ENCODE results near the gene AP4S1. TPM values are rescaled to one million over a fixed set of nuclear protein-coding genes. Genes with fewer than 3 reads are reported as not detected.

Gene AP4S1
- total RNA-seq, 1 donor from 2014 or later = 24.4 TPM

- Mint-ChIP-seq H3K4me3 (no peak overlapping the region), H3K9me3 (peaks cover 7% of the 10 kb centered on the region), H3K36me3 (peaks cover 30% of the 10 kb centered on the region), H3K27ac (no peak overlapping the region), H3K4me1 (no peaks in the 10 kb centered on the region), H3K27me3 (ENCODE audit: insufficient read depth, low read depth) (no peaks in the 10 kb centered on the region)
- Histone ChIP-seq H3K4me3 (no peak overlapping the region), H3K27me3 (no peaks in the 10 kb centered on the region), H3K36me3 (no peaks in the 10 kb centered on the region), H3K27ac (no peak overlapping the region), H3K4me1 (peaks cover 2% of the 10 kb centered on the region), H3K79me2 (ENCODE audit: low read depth) (peaks cover 100% of the 10 kb centered on the region), H3F3A (ENCODE audit: low read depth) (peaks cover 5% of the 10 kb centered on the region), H2AFZ (replicated peaks) (no peak overlapping the region), H3K4me2 (no peak overlapping the region), H3K9ac (no peak overlapping the region), H3K9me3 (ENCODE audit: low read depth) (no peaks in the 10 kb centered on the region), H4K20me1 (ENCODE audit: low read depth) (peaks cover 81% of the 10 kb centered on the region)
- TF ChIP-seq CTCF (IDR thresholded peaks at IDR 0.05) = no peak
- TF ChIP-seq EZH2 (IDR thresholded peaks at IDR 0.05) = no peak
- no peak for TF ChIP-seq EZH2phosphoT487 (IDR thresholded peaks at IDR 0.05)
- no peak for DNase-seq (ENCODE audit: low spot score)
These were observed 18.7 kb upstream of the AP4S1 start for GRCh38 chr14:31006703-31007102.

- Histone ChIP-seq H3K4me3 (no peak overlapping the region), H3K27me3 (no peaks in the 10 kb centered on the region), H3K4me1 (peaks cover 2% of the 10 kb centered on the region), H3F3A (ENCODE audit: low read depth) (peaks cover 5% of the 10 kb centered on the region), H3K79me2 (ENCODE audit: low read depth) (peaks cover 100% of the 10 kb centered on the region), H2AFZ (replicated peaks) (no peak overlapping the region), H3K4me2 (no peak overlapping the region), H3K27ac (no peak overlapping the region), H4K20me1 (ENCODE audit: low read depth) (peaks cover 82% of the 10 kb centered on the region), H3K9ac (no peak overlapping the region), H3K9me3 (ENCODE audit: low read depth) (no peaks in the 10 kb centered on the region), H3K36me3 (no peaks in the 10 kb centered on the region)
- H3K36me3 Mint-ChIP-seq = peaks cover 27% of the 10 kb centered on the region
- H3K27ac Mint-ChIP-seq = no peak overlapping the region
- DNase-seq (ENCODE audit: low spot score) = no peak
- H3K27me3 Mint-ChIP-seq (ENCODE audit: insufficient read depth, low read depth) = no peaks in the 10 kb centered on the region
- no peak overlapping the region for H3K4me3 Mint-ChIP-seq
- TF ChIP-seq EZH2phosphoT487 (IDR thresholded peaks at IDR 0.05) (no peak), EZH2 (IDR thresholded peaks at IDR 0.05) (no peak), CTCF (IDR thresholded peaks at IDR 0.05) (no peak)
- H3K4me1 Mint-ChIP-seq = no peaks in the 10 kb centered on the region
- H3K9me3 Mint-ChIP-seq = no peaks in the 10 kb centered on the region
These were observed 15.4 kb upstream of the AP4S1 start for GRCh38 chr14:31009836-31010574.

GRCh38 chr14:31010935-31011334 lies 14.5 kb upstream of the AP4S1 start:
- peaks cover 82% of the 10 kb centered on the region for H4K20me1 ChIP-seq (ENCODE audit: low read depth)
- H3K4me1 Mint-ChIP-seq = no peaks in the 10 kb centered on the region

More at GRCh38 chr14:31010935-31011334, 14.5 kb upstream of the AP4S1 start:
- Histone ChIP-seq H3K4me2 (no peak overlapping the region), H3K27me3 (no peaks in the 10 kb centered on the region), H3F3A (ENCODE audit: low read depth) (peaks cover 11% of the 10 kb centered on the region), H3K9me3 (ENCODE audit: low read depth) (no peaks in the 10 kb centered on the region), H3K4me3 (no peak overlapping the region), H3K27ac (no peak overlapping the region), H3K9ac (no peak overlapping the region), H2AFZ (replicated peaks) (no peak overlapping the region), H3K4me1 (peaks cover 2% of the 10 kb centered on the region), H3K36me3 (no peaks in the 10 kb centered on the region), H3K79me2 (ENCODE audit: low read depth) (peaks cover 100% of the 10 kb centered on the region)
- no peak overlapping the region for H3K27ac Mint-ChIP-seq
- H3K4me3 Mint-ChIP-seq = no peak overlapping the region
- H3K9me3 Mint-ChIP-seq = no peaks in the 10 kb centered on the region
- DNase-seq (ENCODE audit: low spot score) = no peak
- peaks cover 23% of the 10 kb centered on the region for H3K36me3 Mint-ChIP-seq
- H3K27me3 Mint-ChIP-seq (ENCODE audit: insufficient read depth, low read depth) = no peaks in the 10 kb centered on the region
- TF ChIP-seq CTCF (IDR thresholded peaks at IDR 0.05) (no peak), EZH2phosphoT487 (IDR thresholded peaks at IDR 0.05) (no peak), EZH2 (IDR thresholded peaks at IDR 0.05) (no peak)
